ENCODE measurements around the gene TACC2.

DNA sequence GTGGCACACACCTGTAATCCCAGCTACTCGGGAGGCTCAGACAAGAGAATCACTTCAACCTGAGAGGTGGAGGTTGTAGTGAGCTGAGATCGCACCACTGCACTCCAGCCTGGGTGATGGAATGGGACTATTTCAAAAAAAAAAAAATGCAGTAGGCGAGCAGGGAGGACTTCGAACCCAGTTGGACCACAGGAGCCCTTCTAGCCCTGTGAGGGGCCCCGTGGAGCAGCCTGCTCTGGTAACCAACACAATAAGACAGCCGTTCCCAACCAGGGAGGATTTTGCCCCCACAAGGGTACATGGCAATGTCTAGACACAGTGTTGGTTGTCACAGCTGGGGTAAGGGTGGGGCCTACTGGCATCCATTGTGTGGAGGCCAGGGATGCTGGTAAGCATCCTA is 218.2 kb downstream of the TACC2 start:
- TF ChIP-seq POLR2A (IDR thresholded peaks at IDR 0.05; ENCODE audit: low read length), result no peak
- TF ChIP-seq GATA1 (IDR thresholded peaks at IDR 0.05; ENCODE audit: low read depth, low read length), result no peak
